Common myeloid progenitor, CD34-positive (primary cell): Measurements from ENCODE around the gene CLDN25.

Experiments
- CTCF ChIA-PET: fragments of 350-600 bp; sonication (Branson Sonifier 250); formaldehyde crosslinking; loops from one replicate; lab custom pipeline; 2021; ENCODE audit warnings: antibody characterized with exemption; lab: Charles Lee
- POLR2A ChIA-PET: fragments of 350-600 bp; sonication (Branson Sonifier 250); formaldehyde crosslinking; loops from one replicate; lab custom pipeline; 2021; ENCODE audit warnings: antibody characterized with exemption; lab: Charles Lee
- DNase-seq, 3 donors: peaks; one replicate each; pipeline versions ENCODE4 v3.0.0 to v3.0.0-alpha.2; 2013
- H3K27ac ChIP-seq, 2 experiments: 1 replicate in 1 of 2; 2 replicates in 1 of 2; pipeline ENCODE4 v1.7.0; 2013; ENCODE audit warnings: inconsistent platforms in 2 of 2, low read length in 2 of 2, mild to moderate bottlenecking in 2 of 2, low read depth in 1 of 2, moderate library complexity in 1 of 2; ENCODE audit not compliant: severe bottlenecking in 2 of 2, insufficient read depth in 1 of 2, poor library complexity in 1 of 2
- H3K27me3 ChIP-seq, 5 experiments: replicated peaks in 2 of 5; 1 replicate in 3 of 5; 2 replicates in 2 of 5; pipeline versions ENCODE4 v1.6.1 to v1.7.0; 2013; ENCODE audit warnings: low read length in 4 of 5, mild to moderate bottlenecking in 2 of 5, moderate library complexity in 2 of 5, inconsistent platforms in 1 of 5; ENCODE audit not compliant: insufficient read depth in 5 of 5, control insufficient read depth in 4 of 5
- H3K36me3 ChIP-seq, 4 experiments: 1 replicate in 2 of 4; 2 replicates in 2 of 4; pipeline versions ENCODE4 v1.6.1 to v1.7.0; 2013; ENCODE audit warnings: low read length in 3 of 4, control low read depth in 1 of 4, mild to moderate bottlenecking in 1 of 4; ENCODE audit not compliant: control insufficient read depth in 4 of 4, insufficient read depth in 4 of 4
- H3K4me1 ChIP-seq, 4 experiments: 1 replicate in 3 of 4; 2 replicates in 1 of 4; pipeline versions ENCODE4 v1.6.1 to v1.7.1; 2013; ENCODE audit warnings: low read length in 3 of 4, mild to moderate bottlenecking in 3 of 4, control low read depth in 1 of 4, inconsistent platforms in 1 of 4, moderate library complexity in 1 of 4; ENCODE audit not compliant: control insufficient read depth in 4 of 4, insufficient read depth in 4 of 4; ENCODE audit errors: control extremely low read depth in 1 of 4
- H3K4me3 ChIP-seq, 7 experiments: 1 replicate in 4 of 7; 2 replicates in 3 of 7; pipeline versions ENCODE4 v1.5.1 to v1.7.0; 2013; ENCODE audit warnings: mild to moderate bottlenecking in 7 of 7, low read length in 6 of 7, moderate library complexity in 6 of 7, inconsistent platforms in 2 of 7, low read depth in 2 of 7, control low read depth in 1 of 7; ENCODE audit not compliant: insufficient read depth in 4 of 7, control insufficient read depth in 1 of 7; ENCODE audit errors: extremely low read depth in 1 of 7
- H3K9me3 ChIP-seq, 5 experiments: 1 replicate in 4 of 5; 2 replicates in 1 of 5; pipeline versions ENCODE4 v1.6.1 to v1.7.1; 2013; ENCODE audit warnings: low read length in 4 of 5, mild to moderate bottlenecking in 2 of 5, inconsistent platforms in 1 of 5, low read depth in 1 of 5, moderate library complexity in 1 of 5; ENCODE audit not compliant: control insufficient read depth in 4 of 5, insufficient read depth in 2 of 5; ENCODE audit errors: control extremely low read depth in 1 of 5
- WGBS: methylation state at CpG from one replicate; pipeline ENCODE4 v1.1.5; 2013; ENCODE audit not compliant: insufficient coverage; 5-methylcytosine and 5-hydroxymethylcytosine counted together

The CLDN25 gene

GRCh38 chr11:113828191-113828590 is 48.6 kb downstream of the CLDN25 start:
- CTCF ChIA-PET: interaction anchor here (1.3 kb wide), 1 partner anchor 9 kb away, joined by 4 read pairs; no protein-coding TSS in a partner anchor
- POLR2A ChIA-PET: no interaction called here
- Histone ChIP-seq H3K27me3 (no peaks in the 10 kb centered on the region), H3K4me1 (no peaks in the 10 kb centered on the region), H3K27ac (no peak overlapping the region), H3K4me3 (no peak overlapping the region), H3K9me3 (peaks cover 0 to 6% (median 0%) of the 10 kb centered on the region in 5 experiments), H3K36me3 (peaks cover 0 to 32% (median 17%) of the 10 kb centered on the region in 4 experiments)
- 88% methylated on average over 1 of the region's 1 CpG for WGBS
- no peak for DNase-seq

DNA sequence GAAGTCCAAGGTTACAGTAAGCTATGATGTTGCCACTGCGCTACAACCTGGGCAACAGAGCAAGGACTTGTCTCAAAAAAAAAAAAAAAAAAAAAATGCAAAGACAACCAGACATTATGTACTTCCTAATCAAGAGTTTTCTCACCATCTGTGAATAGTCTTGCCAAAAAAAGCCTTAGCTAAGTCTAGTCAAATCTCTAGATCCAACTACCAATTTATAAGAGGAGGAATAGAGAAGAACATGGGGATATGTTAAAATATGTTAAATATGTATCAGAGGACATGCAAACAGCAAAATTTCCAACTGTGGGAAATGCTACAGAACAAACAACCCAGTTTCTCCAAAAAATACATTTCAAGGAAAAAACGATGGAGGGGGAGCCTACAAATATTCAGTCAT is 50.2 kb downstream of the CLDN25 start:
- no CpG with 5 or more reads among the region's 2 CpGs for WGBS
- CTCF ChIA-PET: no interaction called here
- no peak overlapping the region for H3K27ac ChIP-seq
- no peak for DNase-seq
- peaks cover 0 to 37% (median 14%) of the 10 kb centered on the region in 4 experiments for H3K36me3 ChIP-seq
- H3K4me3 ChIP-seq: no peak overlapping the region
- no peaks in the 10 kb centered on the region for H3K27me3 ChIP-seq
- peaks cover 0 to 3% (median 0%) of the 10 kb centered on the region in 5 experiments for H3K9me3 ChIP-seq
- POLR2A ChIA-PET: no interaction called here
- no peaks in the 10 kb centered on the region for H3K4me1 ChIP-seq
